PC-3 (cell line): ENCODE results near the gene MFAP3.

Experiments
- CTCF ChIP-seq: fragments of 300-600 bp; sonication (generic); conservative IDR thresholded peaks from 2 replicates; pipeline ENCODE4 v1.5.1; 2017; ENCODE audit warnings: antibody characterized with exemption, low read depth, mild to moderate bottlenecking, low read length
- EZH2 ChIP-seq: fragments of 300-600 bp; sonication (generic); IDR thresholded peaks from one replicate; pipeline ENCODE4 v1.6.1; 2017; ENCODE audit warnings: antibody characterized with exemption, mild to moderate bottlenecking, low read length; ENCODE audit not compliant: unreplicated experiment
- EZH2phosphoT487 ChIP-seq: fragments of 300-600 bp; sonication (generic); IDR thresholded peaks from 2 replicates; pipeline ENCODE4 v1.6.1; 2018; ENCODE audit warnings: mild to moderate bottlenecking, antibody characterized with exemption, low read length, borderline replicate concordance

DNA sequence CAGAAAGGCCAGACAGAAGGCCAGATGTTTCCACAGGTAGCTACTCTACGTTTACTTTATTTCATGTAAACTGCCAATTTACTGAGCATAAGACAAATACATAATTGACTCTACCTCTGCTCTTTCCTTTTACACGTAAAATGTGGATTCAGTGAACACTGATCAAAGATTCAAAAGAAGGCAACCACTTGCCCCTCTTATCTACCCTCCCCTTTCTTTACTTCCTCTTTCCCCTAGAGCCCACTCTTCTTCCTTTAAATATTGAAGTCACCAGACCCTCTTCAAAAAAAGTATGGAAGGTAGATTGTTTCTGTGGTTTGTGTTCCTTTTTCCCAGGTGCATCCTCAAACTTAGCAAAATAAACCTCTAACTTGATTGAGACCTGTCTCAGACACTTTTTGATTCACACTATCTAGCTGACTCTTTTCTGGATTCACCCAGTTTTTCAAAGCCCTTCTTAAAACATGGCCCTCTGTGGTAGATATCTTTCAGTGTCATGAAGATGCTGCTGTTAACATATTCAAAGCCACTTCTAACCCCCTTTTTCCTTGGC, 6.8 kb upstream of the MFAP3 start:
- TF ChIP-seq CTCF: no peak
- no peak for TF ChIP-seq EZH2phosphoT487
- no peak for TF ChIP-seq EZH2
